Chondrocyte (in vitro differentiated cells): ENCODE measurements around the gene SRPRB. TPM values are rescaled to one million over a fixed set of nuclear protein-coding genes. Genes with fewer than 3 reads are reported as not detected.

Source experiments
- DNase-seq: peaks from one replicate; pipeline ENCODE4 v3.0.0; 2021; ENCODE audit warnings: mixed read lengths, low spot score
- H3K27ac Mint-ChIP-seq: one replicate; pipeline ENCODE4 v1.8.0; 2021; ENCODE audit warnings: mild to moderate bottlenecking, moderate library complexity, mixed read lengths; ENCODE audit not compliant: unreplicated experiment
- H3K27me3 Mint-ChIP-seq: 2 replicates; pipeline ENCODE4 v1.8.0; 2021; ENCODE audit warnings: low read depth, mixed read lengths
- H3K36me3 Mint-ChIP-seq: 2 replicates; pipeline ENCODE4 v1.8.0; 2021; ENCODE audit warnings: low read depth, mixed read lengths
- H3K4me1 Mint-ChIP-seq: 2 replicates; pipeline ENCODE4 v1.8.0; 2021; ENCODE audit warnings: low read depth, mild to moderate bottlenecking, mixed read lengths
- H3K4me3 Mint-ChIP-seq: one replicate; pipeline ENCODE4 v1.8.0; 2021; ENCODE audit warnings: mild to moderate bottlenecking, moderate library complexity, mixed read lengths; ENCODE audit not compliant: unreplicated experiment
- H3K9me3 Mint-ChIP-seq: 2 replicates; pipeline ENCODE4 v1.8.0; 2021; ENCODE audit warnings: low read depth, mixed read lengths
- CTCF ChIP-seq: fragments of 200-600 bp; sonication (generic); IDR thresholded peaks from 2 replicates; pipeline ENCODE4 v1.5.0; 2021; ENCODE audit warnings: antibody characterized with exemption, mild to moderate bottlenecking, moderate library complexity
- total RNA-seq: library from RNA; stranded (reverse); gene quantifications from 3 replicates; pipeline ENCODE4 v1.2.1, GENCODE V29; 2021

The SRPRB gene
- total RNA-seq, 1 donor from 2014 or later = 99.3 TPM

DNA sequence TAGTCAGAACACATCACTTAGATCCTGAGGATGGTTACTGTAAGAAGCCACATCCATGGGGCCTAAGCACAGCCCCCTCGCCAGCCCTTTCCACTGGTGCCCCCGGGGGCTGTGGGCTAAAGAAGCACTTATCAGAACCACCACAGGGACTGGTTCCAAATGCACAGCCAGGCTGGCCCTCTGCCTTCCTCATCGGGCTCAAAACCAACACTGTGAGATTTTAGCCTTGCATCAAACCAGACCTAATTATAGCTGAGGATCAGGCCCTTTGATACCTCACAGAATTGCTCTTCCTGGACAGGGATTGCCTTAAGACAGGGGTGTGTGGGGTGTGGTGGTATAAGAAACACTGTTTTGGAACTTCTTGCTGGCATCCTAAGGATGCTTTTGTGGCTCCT is 23.7 kb downstream of the SRPRB start:
- Mint-ChIP-seq H3K9me3 (no peaks in the 10 kb centered on the region), H3K36me3 (peaks cover 3% of the 10 kb centered on the region), H3K27me3 (no peaks in the 10 kb centered on the region), H3K27ac (no peak overlapping the region), H3K4me1 (no peaks in the 10 kb centered on the region), H3K4me3 (no peak overlapping the region)
- DNase-seq = no peak
- no peak for TF ChIP-seq CTCF

- no peak for TF ChIP-seq CTCF
- Mint-ChIP-seq H3K4me1 (no peaks in the 10 kb centered on the region), H3K9me3 (no peaks in the 10 kb centered on the region), H3K27ac (no peak overlapping the region), H3K4me3 (no peak overlapping the region), H3K27me3 (no peaks in the 10 kb centered on the region), H3K36me3 (peaks cover 5% of the 10 kb centered on the region)
- DNase-seq = no peak
Measured at GRCh38 chr3:133830071-133830470, 24.5 kb downstream of the SRPRB start.

GRCh38 chr3:133831966-133832801 is 26.6 kb downstream of the SRPRB start:
- H3K27me3 Mint-ChIP-seq = no peaks in the 10 kb centered on the region
- peaks cover 12% of the 10 kb centered on the region for H3K36me3 Mint-ChIP-seq
- TF ChIP-seq CTCF = no peak
- no peak overlapping the region for H3K4me3 Mint-ChIP-seq
- no peaks in the 10 kb centered on the region for H3K9me3 Mint-ChIP-seq
- no peaks in the 10 kb centered on the region for H3K4me1 Mint-ChIP-seq
- no peak for DNase-seq
- no peak overlapping the region for H3K27ac Mint-ChIP-seq

- no peaks in the 10 kb centered on the region for H3K27me3 Mint-ChIP-seq
- H3K9me3 Mint-ChIP-seq = no peaks in the 10 kb centered on the region
- TF ChIP-seq CTCF = no peak
- H3K36me3 Mint-ChIP-seq = peaks cover 12% of the 10 kb centered on the region
- H3K27ac Mint-ChIP-seq = no peak overlapping the region
- no peak for DNase-seq
- no peaks in the 10 kb centered on the region for H3K4me1 Mint-ChIP-seq
- no peak overlapping the region for H3K4me3 Mint-ChIP-seq
Measured at GRCh38 chr3:133832802-133833144, 27.2 kb downstream of the SRPRB start.

GRCh38 chr3:133833267-133833666 is 27.7 kb downstream of the SRPRB start:
- TF ChIP-seq CTCF = no peak
- Mint-ChIP-seq H3K9me3 (no peaks in the 10 kb centered on the region), H3K4me3 (no peak overlapping the region), H3K27me3 (no peaks in the 10 kb centered on the region), H3K27ac (no peak overlapping the region), H3K36me3 (peaks cover 15% of the 10 kb centered on the region), H3K4me1 (no peaks in the 10 kb centered on the region)
- no peak for DNase-seq
